Measurements from ENCODE around the gene FOXN3.

FOXN3 gene

GRCh38 chr14:89411976-89412375 lies 5.1 kb downstream of the FOXN3 start:
- no peak overlapping the region for H3K4me3 ChIP-seq (ENCODE audit: low read depth, low read length)
- DNase-seq (ENCODE audit: low read depth) = no peak
- TF ChIP-seq POLR2A (IDR thresholded peaks at IDR 0.05; ENCODE audit: extremely low read depth, insufficient read length) (no peak), CTCF (IDR thresholded peaks at IDR 0.05; ENCODE audit: low read depth, low read length) (no peak), MYC (IDR thresholded peaks at IDR 0.05; ENCODE audit: low read depth, low read length) (no peak), MAX (IDR thresholded peaks at IDR 0.05; ENCODE audit: low read depth, low read length) (no peak)

GRCh38 chr14:89409961-89410360 lies 7.1 kb downstream of the FOXN3 start:
- H3K4me3 ChIP-seq (ENCODE audit: low read depth, low read length) = no peak overlapping the region
- DNase-seq (ENCODE audit: low read depth) = no peak
- no peak for TF ChIP-seq MYC (IDR thresholded peaks at IDR 0.05; ENCODE audit: low read depth, low read length)
- TF ChIP-seq POLR2A (IDR thresholded peaks at IDR 0.05; ENCODE audit: extremely low read depth, insufficient read length) = no peak
- TF ChIP-seq MAX (IDR thresholded peaks at IDR 0.05; ENCODE audit: low read depth, low read length) = no peak
- TF ChIP-seq CTCF (IDR thresholded peaks at IDR 0.05; ENCODE audit: low read depth, low read length) = no peak

GRCh38 chr14:89408907-89409700 lies 7.9 kb downstream of the FOXN3 start:
- TF ChIP-seq POLR2A (IDR thresholded peaks at IDR 0.05; ENCODE audit: extremely low read depth, insufficient read length) (no peak), CTCF (IDR thresholded peaks at IDR 0.05; ENCODE audit: low read depth, low read length) (no peak), MYC (IDR thresholded peaks at IDR 0.05; ENCODE audit: low read depth, low read length) (no peak), MAX (IDR thresholded peaks at IDR 0.05; ENCODE audit: low read depth, low read length) (no peak)
- H3K4me3 ChIP-seq (ENCODE audit: low read depth, low read length) = no peak overlapping the region
- no peak for DNase-seq (ENCODE audit: low read depth)

- no peak overlapping the region for H3K4me3 ChIP-seq (ENCODE audit: low read depth, low read length)
- TF ChIP-seq MAX (IDR thresholded peaks at IDR 0.05; ENCODE audit: low read depth, low read length) = no peak
- no peak for TF ChIP-seq CTCF (IDR thresholded peaks at IDR 0.05; ENCODE audit: low read depth, low read length)
- no peak for TF ChIP-seq MYC (IDR thresholded peaks at IDR 0.05; ENCODE audit: low read depth, low read length)
- TF ChIP-seq POLR2A (IDR thresholded peaks at IDR 0.05; ENCODE audit: extremely low read depth, insufficient read length) = no peak
- DNase-seq (ENCODE audit: low read depth) = no peak
Measured at GRCh38 chr14:89407856-89408255, 9.2 kb downstream of the FOXN3 start.

- no peak overlapping the region for H3K4me3 ChIP-seq (ENCODE audit: low read depth, low read length)
- TF ChIP-seq POLR2A (IDR thresholded peaks at IDR 0.05; ENCODE audit: extremely low read depth, insufficient read length) = no peak
- TF ChIP-seq MAX (IDR thresholded peaks at IDR 0.05; ENCODE audit: low read depth, low read length) = no peak
- TF ChIP-seq CTCF (IDR thresholded peaks at IDR 0.05; ENCODE audit: low read depth, low read length) = no peak
- TF ChIP-seq MYC (IDR thresholded peaks at IDR 0.05; ENCODE audit: low read depth, low read length) = no peak
- no peak for DNase-seq (ENCODE audit: low read depth)
Measured at GRCh38 chr14:89406941-89407340, 10.1 kb downstream of the FOXN3 start.
